ENCODE results near the gene TARP.

Gene TARP

DNA sequence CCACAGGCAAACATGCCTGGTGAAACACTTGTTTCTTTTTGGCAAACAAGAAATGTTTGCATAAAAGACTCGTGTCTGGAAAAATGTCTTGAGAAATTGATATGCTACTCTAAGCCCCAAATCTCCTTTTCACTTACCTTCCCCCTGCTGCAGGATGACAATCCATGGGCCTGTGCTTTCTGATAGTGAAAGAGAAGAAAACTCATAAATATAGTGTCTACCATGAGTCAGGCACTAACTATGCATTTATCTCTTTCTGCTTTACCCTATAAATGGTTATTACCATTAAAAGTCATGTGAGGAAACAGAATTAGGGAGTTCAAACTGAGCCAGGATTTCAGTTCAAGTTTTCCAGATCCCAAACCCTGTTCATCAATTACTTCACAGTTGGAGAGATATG lies 6.6 kb upstream of the TARP start:
- Histone ChIP-seq H3K9me3 (ENCODE audit: control insufficient read depth, insufficient read depth, low read depth, low read length) (no peaks in the 10 kb centered on the region), H3K4me1 (ENCODE audit: control insufficient read depth, insufficient read depth, low read length) (peaks cover 4% of the 10 kb centered on the region; the same call in 1 of the 2 replicates), H3K36me3 (ENCODE audit: control insufficient read depth in 2 of 2, insufficient read depth in 1 of 2, low read length in 2 of 2) (no peaks in the 10 kb centered on the region), H3K27ac (ENCODE audit: extremely low read depth, low read depth, low read length) (no peak overlapping the region), H3K4me3 (ENCODE audit: low read depth, low read length) (no peak overlapping the region)
- ChIA-PET POLR2A (no interaction called here), CTCF (no interaction called here)
- TF ChIP-seq KLF16 (tag by site-specific recombination; IDR thresholded peaks at IDR 0.05) (no peak), KLF7 (tag by site-specific recombination; IDR thresholded peaks at IDR 0.05; ENCODE audit: borderline replicate concordance) (no peak), ZNF555 (tag by site-specific recombination; conservative IDR thresholded peaks at IDR 0.05) (no peak), ZNF274 (IDR thresholded peaks at IDR 0.05; ENCODE audit: low read length) (no peak), ZNF274 (tag by site-specific recombination; IDR thresholded peaks at IDR 0.05; ENCODE audit: borderline replicate concordance) (no peak), MZF1 (tag by site-specific recombination; IDR thresholded peaks at IDR 0.05; ENCODE audit: borderline replicate concordance) (no peak), ZNF843 (tag by site-specific recombination; IDR thresholded peaks at IDR 0.05) (no peak), HOXC10 (CRISPR knock-in tag; IDR thresholded peaks at IDR 0.05) (no peak), ZNF585B (tag by site-specific recombination; IDR thresholded peaks at IDR 0.05) (no peak), ZNF292 (tag by site-specific recombination; IDR thresholded peaks at IDR 0.05; ENCODE audit: borderline replicate concordance, low read depth) (no peak), ZFP41 (tag by site-specific recombination; IDR thresholded peaks at IDR 0.05; ENCODE audit: borderline replicate concordance) (no peak), ZNF174 (tag by site-specific recombination; IDR thresholded peaks at IDR 0.05) (no peak), SP7 (tag by site-specific recombination; IDR thresholded peaks at IDR 0.05) (no peak), ZNF791 (tag by site-specific recombination; IDR thresholded peaks at IDR 0.05) (no peak), ZNF747 (tag by site-specific recombination; IDR thresholded peaks at IDR 0.05) (no peak), TRIM28 (IDR thresholded peaks at IDR 0.05; ENCODE audit: borderline replicate concordance, low read length) (no peak), ZNF37A (tag by site-specific recombination; IDR thresholded peaks at IDR 0.05) (no peak)
- TF ChIP-seq, protein P1, sequence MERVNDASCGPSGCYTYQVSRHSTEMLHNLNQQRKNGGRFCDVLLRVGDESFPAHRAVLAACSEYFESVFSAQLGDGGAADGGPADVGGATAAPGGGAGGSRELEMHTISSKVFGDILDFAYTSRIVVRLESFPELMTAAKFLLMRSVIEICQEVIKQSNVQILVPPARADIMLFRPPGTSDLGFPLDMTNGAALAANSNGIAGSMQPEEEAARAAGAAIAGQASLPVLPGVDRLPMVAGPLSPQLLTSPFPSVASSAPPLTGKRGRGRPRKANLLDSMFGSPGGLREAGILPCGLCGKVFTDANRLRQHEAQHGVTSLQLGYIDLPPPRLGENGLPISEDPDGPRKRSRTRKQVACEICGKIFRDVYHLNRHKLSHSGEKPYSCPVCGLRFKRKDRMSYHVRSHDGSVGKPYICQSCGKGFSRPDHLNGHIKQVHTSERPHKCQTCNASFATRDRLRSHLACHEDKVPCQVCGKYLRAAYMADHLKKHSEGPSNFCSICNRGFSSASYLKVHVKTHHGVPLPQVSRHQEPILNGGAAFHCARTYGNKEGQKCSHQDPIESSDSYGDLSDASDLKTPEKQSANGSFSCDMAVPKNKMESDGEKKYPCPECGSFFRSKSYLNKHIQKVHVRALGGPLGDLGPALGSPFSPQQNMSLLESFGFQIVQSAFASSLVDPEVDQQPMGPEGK (tag by site-specific recombination; IDR thresholded peaks at IDR 0.05): no peak
- TF ChIP-seq, protein P2, sequence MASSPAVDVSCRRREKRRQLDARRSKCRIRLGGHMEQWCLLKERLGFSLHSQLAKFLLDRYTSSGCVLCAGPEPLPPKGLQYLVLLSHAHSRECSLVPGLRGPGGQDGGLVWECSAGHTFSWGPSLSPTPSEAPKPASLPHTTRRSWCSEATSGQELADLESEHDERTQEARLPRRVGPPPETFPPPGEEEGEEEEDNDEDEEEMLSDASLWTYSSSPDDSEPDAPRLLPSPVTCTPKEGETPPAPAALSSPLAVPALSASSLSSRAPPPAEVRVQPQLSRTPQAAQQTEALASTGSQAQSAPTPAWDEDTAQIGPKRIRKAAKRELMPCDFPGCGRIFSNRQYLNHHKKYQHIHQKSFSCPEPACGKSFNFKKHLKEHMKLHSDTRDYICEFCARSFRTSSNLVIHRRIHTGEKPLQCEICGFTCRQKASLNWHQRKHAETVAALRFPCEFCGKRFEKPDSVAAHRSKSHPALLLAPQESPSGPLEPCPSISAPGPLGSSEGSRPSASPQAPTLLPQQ (tag by site-specific recombination; IDR thresholded peaks at IDR 0.05): no peak
- TF ChIP-seq, protein P3, sequence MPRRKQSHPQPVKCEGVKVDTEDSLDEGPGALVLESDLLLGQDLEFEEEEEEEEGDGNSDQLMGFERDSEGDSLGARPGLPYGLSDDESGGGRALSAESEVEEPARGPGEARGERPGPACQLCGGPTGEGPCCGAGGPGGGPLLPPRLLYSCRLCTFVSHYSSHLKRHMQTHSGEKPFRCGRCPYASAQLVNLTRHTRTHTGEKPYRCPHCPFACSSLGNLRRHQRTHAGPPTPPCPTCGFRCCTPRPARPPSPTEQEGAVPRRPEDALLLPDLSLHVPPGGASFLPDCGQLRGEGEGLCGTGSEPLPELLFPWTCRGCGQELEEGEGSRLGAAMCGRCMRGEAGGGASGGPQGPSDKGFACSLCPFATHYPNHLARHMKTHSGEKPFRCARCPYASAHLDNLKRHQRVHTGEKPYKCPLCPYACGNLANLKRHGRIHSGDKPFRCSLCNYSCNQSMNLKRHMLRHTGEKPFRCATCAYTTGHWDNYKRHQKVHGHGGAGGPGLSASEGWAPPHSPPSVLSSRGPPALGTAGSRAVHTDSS (tag by site-specific recombination; IDR thresholded peaks at IDR 0.05): no peak
- TF ChIP-seq, protein P4, sequence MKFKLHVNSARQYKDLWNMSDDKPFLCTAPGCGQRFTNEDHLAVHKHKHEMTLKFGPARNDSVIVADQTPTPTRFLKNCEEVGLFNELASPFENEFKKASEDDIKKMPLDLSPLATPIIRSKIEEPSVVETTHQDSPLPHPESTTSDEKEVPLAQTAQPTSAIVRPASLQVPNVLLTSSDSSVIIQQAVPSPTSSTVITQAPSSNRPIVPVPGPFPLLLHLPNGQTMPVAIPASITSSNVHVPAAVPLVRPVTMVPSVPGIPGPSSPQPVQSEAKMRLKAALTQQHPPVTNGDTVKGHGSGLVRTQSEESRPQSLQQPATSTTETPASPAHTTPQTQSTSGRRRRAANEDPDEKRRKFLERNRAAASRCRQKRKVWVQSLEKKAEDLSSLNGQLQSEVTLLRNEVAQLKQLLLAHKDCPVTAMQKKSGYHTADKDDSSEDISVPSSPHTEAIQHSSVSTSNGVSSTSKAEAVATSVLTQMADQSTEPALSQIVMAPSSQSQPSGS (tag by site-specific recombination; IDR thresholded peaks at IDR 0.05; ENCODE audit: low read depth): no peak
